H9 (cell line): Measurements from ENCODE around the gene TBC1D30. TPM values are rescaled to one million over a fixed set of nuclear protein-coding genes. Genes with fewer than 3 reads are reported as not detected.
A peak's percentile ranks its signal among the peaks of the same experiment; 100 is the strongest.

Experiments used
- DNase-seq: peaks from one replicate; pipeline ENCODE4 v3.0.0-alpha.2; 2017
- H2AFZ ChIP-seq: one replicate; pipeline ENCODE4 v1.6.1; 2013; ENCODE audit warnings: mild to moderate bottlenecking, low read length, control low read depth, moderate library complexity
- H2AK5ac ChIP-seq: 2 replicates; pipeline ENCODE4 v1.6.1; 2013; ENCODE audit warnings: low read length, control low read depth, mixed read lengths; ENCODE audit not compliant: insufficient read length
- H2BK120ac ChIP-seq: one replicate; pipeline ENCODE4 v1.6.1; 2013; ENCODE audit warnings: low read depth, mild to moderate bottlenecking, low read length, control low read depth, inconsistent platforms; ENCODE audit not compliant: poor library complexity, severe bottlenecking
- H2BK12ac ChIP-seq: 2 replicates; pipeline ENCODE4 v1.6.1; 2013; ENCODE audit warnings: low read length, control low read depth, mixed read lengths, low read depth; ENCODE audit not compliant: insufficient read length
- H2BK15ac ChIP-seq: 2 replicates; pipeline ENCODE4 v1.6.1; 2013; ENCODE audit warnings: low read depth, low read length, control low read depth
- H2BK20ac ChIP-seq: one replicate; pipeline ENCODE4 v1.6.1; 2013; ENCODE audit warnings: low read depth, mild to moderate bottlenecking, low read length, control low read depth, inconsistent platforms; ENCODE audit not compliant: poor library complexity, severe bottlenecking
- H2BK5ac ChIP-seq: 2 replicates; pipeline ENCODE4 v1.6.1; 2013; ENCODE audit warnings: low read length, control low read depth, mixed read lengths; ENCODE audit not compliant: insufficient read length
- H3K14ac ChIP-seq: 2 replicates; pipeline ENCODE4 v1.6.1; 2013; ENCODE audit warnings: low read length, control low read depth; ENCODE audit not compliant: insufficient read depth
- H3K18ac ChIP-seq: 2 replicates; pipeline ENCODE4 v1.6.1; 2013; ENCODE audit warnings: low read depth, mild to moderate bottlenecking, mixed read lengths, low read length, control low read depth; ENCODE audit not compliant: insufficient read length
- H3K23ac ChIP-seq: 2 replicates; pipeline ENCODE4 v1.6.1; 2013; ENCODE audit warnings: low read length, control low read depth, mixed read lengths, low read depth; ENCODE audit not compliant: insufficient read length
- H3K23me2 ChIP-seq: 2 replicates; pipeline ENCODE4 v1.6.1; 2013; ENCODE audit warnings: low read depth, mild to moderate bottlenecking, mixed read lengths, low read length, control low read depth; ENCODE audit not compliant: insufficient read length, poor library complexity, severe bottlenecking
- H3K27ac ChIP-seq: 2 replicates; pipeline ENCODE4 v1.5.1; 2013; ENCODE audit warnings: low read length, control low read depth, mixed read lengths, low read depth; ENCODE audit not compliant: insufficient read length
- H3K27me3 ChIP-seq: 2 replicates; pipeline ENCODE4 v1.6.1; 2013; ENCODE audit warnings: low read length, control low read depth, inconsistent platforms; ENCODE audit not compliant: insufficient read depth
- H3K4ac ChIP-seq: 2 replicates; pipeline ENCODE4 v1.6.1; 2013; ENCODE audit warnings: low read depth, mild to moderate bottlenecking, control low read depth, inconsistent platforms, low read length, moderate library complexity
- H3K4me1 ChIP-seq: 2 replicates; pipeline ENCODE4 v1.6.1; 2013; ENCODE audit warnings: low read length, control low read depth, inconsistent platforms; ENCODE audit not compliant: insufficient read depth
- H3K4me2 ChIP-seq: 2 replicates; pipeline ENCODE4 v1.6.1; 2013; ENCODE audit warnings: low read length, control low read depth, mixed read lengths; ENCODE audit not compliant: insufficient read length, insufficient read depth
- H3K56ac ChIP-seq: 2 replicates; pipeline ENCODE4 v1.6.1; 2013; ENCODE audit warnings: low read depth, mild to moderate bottlenecking, mixed read lengths, low read length, control low read depth; ENCODE audit not compliant: insufficient read length
- H3K79me1 ChIP-seq: 2 replicates; pipeline ENCODE4 v1.6.1; 2013; ENCODE audit warnings: low read depth, mild to moderate bottlenecking, moderate library complexity, low read length, control low read depth, inconsistent platforms; ENCODE audit not compliant: insufficient read depth, poor library complexity, severe bottlenecking
- H3K79me2 ChIP-seq: 2 replicates; pipeline ENCODE4 v1.6.1; 2013; ENCODE audit warnings: low read length, control low read depth, inconsistent platforms; ENCODE audit not compliant: insufficient read depth
- H3K9ac ChIP-seq: 2 replicates; pipeline ENCODE4 v1.6.1; 2013; ENCODE audit warnings: low read length, control low read depth, mixed read lengths; ENCODE audit not compliant: insufficient read length; ENCODE audit errors: extremely low read depth
- H3K9me3 ChIP-seq: one replicate; pipeline ENCODE4 v1.6.1; 2013; ENCODE audit warnings: low read depth, low read length, inconsistent platforms; ENCODE audit not compliant: control insufficient read depth
- H3T11ph ChIP-seq: one replicate; pipeline ENCODE4 v1.6.1; 2013; ENCODE audit warnings: mild to moderate bottlenecking, low read length, control low read depth, inconsistent platforms
- H4K20me1 ChIP-seq: one replicate; pipeline ENCODE4 v1.6.1; 2013; ENCODE audit not compliant: control insufficient read depth, insufficient read length, insufficient read depth
- H4K5ac ChIP-seq: 2 replicates; pipeline ENCODE4 v1.6.1; 2013; ENCODE audit warnings: low read depth, mild to moderate bottlenecking, mixed read lengths, low read length, control low read depth; ENCODE audit not compliant: insufficient read length
- H4K8ac ChIP-seq: replicated peaks from 2 replicates; pipeline ENCODE4 v1.6.1; 2013; ENCODE audit warnings: low read length, control low read depth, mixed read lengths, low read depth; ENCODE audit not compliant: insufficient read length
- H4K91ac ChIP-seq: 2 replicates; pipeline ENCODE4 v1.6.1; 2013; ENCODE audit warnings: low read depth, mild to moderate bottlenecking, moderate library complexity, mixed read lengths, low read length, control low read depth; ENCODE audit not compliant: insufficient read length
- H3K27ac Mint-ChIP-seq, 3 experiments: 2 replicates in 2 of 3; 3 replicates in 1 of 3; pipeline ENCODE4 v1.8.0; 2020 to 2021; ENCODE audit warnings: mixed read lengths in 3 of 3, mild to moderate bottlenecking in 1 of 3, moderate library complexity in 1 of 3
- H3K27me3 Mint-ChIP-seq: 2 replicates; pipeline ENCODE4 v1.8.0; 2021; ENCODE audit warnings: low read depth, mild to moderate bottlenecking, moderate library complexity, mixed read lengths
- H3K36me3 Mint-ChIP-seq, 3 experiments: 2 replicates in 2 of 3; 3 replicates in 1 of 3; pipeline ENCODE4 v1.8.0; 2020 to 2021; ENCODE audit warnings: low read depth in 3 of 3, mixed read lengths in 3 of 3; ENCODE audit not compliant: insufficient read depth in 1 of 3
- H3K4me1 Mint-ChIP-seq, 2 experiments: 2 replicates each; pipeline ENCODE4 v1.8.0; 2020; ENCODE audit warnings: mixed read lengths in 2 of 2
- H3K4me3 Mint-ChIP-seq, 2 experiments: 2 replicates in 1 of 2; 3 replicates in 1 of 2; pipeline ENCODE4 v1.8.0; 2020 to 2021; ENCODE audit warnings: mild to moderate bottlenecking in 2 of 2, mixed read lengths in 2 of 2, moderate library complexity in 1 of 2
- H3K9me3 Mint-ChIP-seq, 2 experiments: 2 replicates in 1 of 2; 3 replicates in 1 of 2; pipeline ENCODE4 v1.8.0; 2020; ENCODE audit warnings: mild to moderate bottlenecking in 2 of 2, mixed read lengths in 2 of 2, moderate library complexity in 1 of 2
- CTCF ChIP-seq: fragments of 200-600 bp; sonication (generic); conservative IDR thresholded peaks from 3 replicates; pipeline ENCODE4 v1.8.0; 2021; ENCODE audit warnings: antibody characterized with exemption, mild to moderate bottlenecking
- total RNA-seq: library from RNA; stranded (reverse); gene quantifications from 2 replicates; pipeline ENCODE4 v1.2.1, GENCODE V29; 2021

Gene TBC1D30
- total RNA-seq, 1 experiment from 2014 or later: 1.6 TPM

DNA sequence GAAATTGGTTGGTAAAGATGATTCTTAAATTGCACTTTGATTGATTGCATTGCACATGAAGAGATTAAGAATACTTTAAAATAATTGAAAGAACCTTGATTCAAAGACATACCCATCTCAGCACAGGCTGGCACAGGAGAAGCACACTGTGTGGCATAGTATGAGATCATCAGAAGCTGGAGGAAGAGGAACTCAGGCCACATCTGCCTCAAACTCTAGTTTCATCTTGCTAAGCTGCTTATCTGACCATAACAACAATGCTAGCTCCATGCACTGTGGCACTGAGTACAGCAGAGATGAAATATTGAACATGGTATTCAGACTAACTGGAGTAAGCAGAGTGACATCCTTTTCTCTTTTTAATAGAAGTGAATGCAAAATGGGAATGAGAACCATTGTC is 99.1 kb downstream of the TBC1D30 start:
- H4K91ac ChIP-seq: no peak overlapping the region
- H2BK5ac ChIP-seq: no peak overlapping the region
- no peak overlapping the region for H2BK12ac ChIP-seq
- no peak overlapping the region for H3K9ac ChIP-seq
- H2BK120ac ChIP-seq: no peak overlapping the region
- no peak for DNase-seq
- Mint-ChIP-seq H3K27me3 (no peaks in the 10 kb centered on the region), H3K4me3 (no peak overlapping the region), H3K36me3 (no peaks in the 10 kb centered on the region), H3K27ac (no peak overlapping the region), H3K9me3 (no peaks in the 10 kb centered on the region), H3K4me1 (peaks cover 17 to 22% of the 10 kb centered on the region in 2 experiments)
- no peaks in the 10 kb centered on the region for H3K23me2 ChIP-seq
- H3K18ac ChIP-seq: no peak overlapping the region
- H4K5ac ChIP-seq: no peak overlapping the region
- no peak overlapping the region for H3K4ac ChIP-seq
- H3K4me2 ChIP-seq: peak overlapping the region; percentile 32
- H2BK20ac ChIP-seq: no peak overlapping the region
- H3K79me2 ChIP-seq: no peaks in the 10 kb centered on the region
- H4K20me1 ChIP-seq: no peaks in the 10 kb centered on the region
- peaks cover 5% of the 10 kb centered on the region; the same call in 1 of the 2 replicates for H3K4me1 ChIP-seq
- H3K27ac ChIP-seq: no peak overlapping the region
- no peaks in the 10 kb centered on the region for H3K79me1 ChIP-seq
- no peak overlapping the region for H3K14ac ChIP-seq
- H3K27me3 ChIP-seq: no peaks in the 10 kb centered on the region
- H3T11ph ChIP-seq: no peak overlapping the region
- H3K9me3 ChIP-seq: no peaks in the 10 kb centered on the region
- no peak overlapping the region for H4K8ac ChIP-seq
- H3K56ac ChIP-seq: no peak overlapping the region
- H3K23ac ChIP-seq: no peak overlapping the region
- H2AFZ ChIP-seq: no peak overlapping the region
- no peak overlapping the region for H2BK15ac ChIP-seq
- no peak overlapping the region for H2AK5ac ChIP-seq
- TF ChIP-seq CTCF: no peak

Other genes starting within 250 kb of the TBC1D30 start
- gene RASSF3, start 214.2 kb upstream of the TBC1D30 start, total RNA-seq: 45.1 and 45.9 TPM in 2 replicates
- gene GNS, start 65.2 kb upstream of the TBC1D30 start, total RNA-seq: 21.6 and 26.0 TPM in 2 replicates